HepG2 (cell line): ENCODE results near the gene RNASE9. TPM values are rescaled to one million over a fixed set of nuclear protein-coding genes. Genes with fewer than 3 reads are reported as not detected.

Experiments used
- ATAC-seq: fragments of 200-7000 bp; cut with Tn5 transposase; 3 replicates; pipeline ENCODE4 v1.9.1; 2020; ENCODE audit warnings: mild to moderate bottlenecking, moderate library complexity
- BruUV-seq: library from RNA; stranded (reverse); fragments of 400-500 nt; replicated peaks from 2 replicates; lab custom pipeline; 2021; lab: Mats Ljungman, UMichigan
- CTCF ChIA-PET: fragments of 300-600 bp; formaldehyde crosslinking; extraction: SDS; loops from one replicate; lab custom pipeline; 2021; ENCODE audit warnings: low total read pairs, inconsistent platforms, low intra/inter-chr PET ratio; lab: Yijun Ruan, JAX
- POLR2A ChIA-PET: fragments of 350-600 bp; sonication (Branson Sonifier 250); formaldehyde crosslinking; loops from one replicate; lab custom pipeline; 2020; ENCODE audit warnings: antibody characterized with exemption, inconsistent platforms; lab: Yijun Ruan, JAX
- DNase-seq: peaks from one replicate; pipeline ENCODE4 v3.0.0-alpha.2; 2015; ENCODE audit warnings: low spot score
- FAIRE-seq: peaks from 3 replicates; lab custom pipeline; 2011; peaks lifted over from hg19 to GRCh38; lab: Jason Lieb, UNC
- H2AFZ ChIP-seq: one replicate; pipeline ENCODE4 v1.6.1; 2011; ENCODE audit warnings: low read length, inconsistent platforms
- H3K27ac ChIP-seq: fragments of 300-600 bp; 3 replicates; pipeline ENCODE4 v1.8.0; 2011; ENCODE audit warnings: mixed run types, mild to moderate bottlenecking, mixed read lengths, low read length, inconsistent platforms; ENCODE audit not compliant: insufficient read depth; ENCODE audit errors: extremely low read length
- H3K27me3 ChIP-seq, 2 experiments: fragments of 200-600 bp in 1 of 2; 2 replicates in 1 of 2; 3 replicates in 1 of 2; pipeline versions ENCODE4 v1.6.0 to v1.8.0; 2011; ENCODE audit warnings: low read length in 2 of 2, mild to moderate bottlenecking in 2 of 2, moderate library complexity in 2 of 2, inconsistent platforms in 1 of 2; ENCODE audit not compliant: insufficient read depth in 2 of 2, control insufficient read depth in 1 of 2
- H3K36me3 ChIP-seq, 2 experiments: fragments of 200-600 bp in 1 of 2; replicated peaks in 1 of 2; 2 replicates in 1 of 2; 3 replicates in 1 of 2; pipeline versions ENCODE4 v1.5.1 to v1.8.0; 2011; ENCODE audit warnings: low read length in 2 of 2, inconsistent platforms in 1 of 2; ENCODE audit not compliant: insufficient read depth in 2 of 2, control insufficient read depth in 1 of 2
- H3K4me1 ChIP-seq: 2 replicates; pipeline ENCODE4 v1.5.1; 2012; ENCODE audit warnings: low read length, inconsistent platforms; ENCODE audit not compliant: insufficient read depth
- H3K4me2 ChIP-seq: 2 replicates; pipeline ENCODE4 v1.6.0; 2011; ENCODE audit warnings: low read depth, low read length, inconsistent platforms
- H3K4me3 ChIP-seq, 3 experiments: fragments of 200-600 bp in 1 of 3; sonication (generic), shearing (Covaris generic) in 1 of 3; replicated peaks in 1 of 3; 2 replicates each; pipeline ENCODE4 v1.5.1; 2011 to 2016; ENCODE audit warnings: low read length in 3 of 3, inconsistent platforms in 2 of 3, low read depth in 2 of 3, mild to moderate bottlenecking in 2 of 3, control low read depth in 1 of 3, mixed read lengths in 1 of 3; ENCODE audit not compliant: insufficient read depth in 1 of 3
- H3K79me2 ChIP-seq: one replicate; pipeline ENCODE4 v1.6.1; 2011; ENCODE audit warnings: low read length, inconsistent platforms; ENCODE audit not compliant: insufficient read depth
- H3K9ac ChIP-seq: 2 replicates; pipeline ENCODE4 v1.6.0; 2011; ENCODE audit warnings: mild to moderate bottlenecking, low read depth, low read length, inconsistent platforms; ENCODE audit not compliant: insufficient read depth
- H3K9me3 ChIP-seq: 2 replicates; pipeline ENCODE4 v1.5.1; 2012; ENCODE audit warnings: mild to moderate bottlenecking, low read length
- H4K20me1 ChIP-seq: 2 replicates; pipeline ENCODE4 v1.6.0; 2011; ENCODE audit warnings: inconsistent platforms, mild to moderate bottlenecking, low read length, moderate library complexity; ENCODE audit not compliant: insufficient read depth
- AHR ChIP-seq: IDR thresholded peaks from 2 replicates; pipeline ENCODE4 v1.6.1; 2018; ENCODE audit warnings: missing genetic modification reagents, missing compliant biosample characterization
- CENPBD1 ChIP-seq: sonication (generic); formaldehyde crosslinking; IDR thresholded peaks from 2 replicates; pipeline ENCODE4 v1.8.0; 2022; ENCODE audit warnings: missing genetic modification reagents, low read depth, mild to moderate bottlenecking, borderline replicate concordance
- CREBL2 ChIP-seq: sonication (generic); formaldehyde crosslinking; IDR thresholded peaks from 2 replicates; pipeline ENCODE4 v1.8.1; 2023; ENCODE audit warnings: missing genetic modification reagents, mild to moderate bottlenecking, borderline replicate concordance
- ESRRA ChIP-seq: sonication (generic); formaldehyde crosslinking; IDR thresholded peaks from 2 replicates; pipeline ENCODE4 v1.5.1; 2020; ENCODE audit warnings: mild to moderate bottlenecking, low read depth, missing genetic modification reagents
- KLF12 ChIP-seq: sonication (generic); formaldehyde crosslinking; IDR thresholded peaks from 2 replicates; pipeline ENCODE4 v1.4.0; 2020; ENCODE audit warnings: missing genetic modification reagents, borderline replicate concordance
- MTF1 ChIP-seq: sonication (generic); formaldehyde crosslinking; IDR thresholded peaks from 2 replicates; pipeline ENCODE4 v1.5.0; 2020; ENCODE audit warnings: missing genetic modification reagents
- RBM39 ChIP-seq: fragments of 200-400 bp; formaldehyde crosslinking; IDR thresholded peaks from one replicate; pipeline ENCODE4 v1.6.1; 2018; ENCODE audit warnings: antibody characterized with exemption, mild to moderate bottlenecking, low read depth, low read length; ENCODE audit not compliant: poor library complexity, severe bottlenecking
- SMAD3 ChIP-seq: sonication (generic); formaldehyde crosslinking; IDR thresholded peaks from 2 replicates; pipeline ENCODE4 v1.4.0; 2020; ENCODE audit warnings: missing genetic modification reagents
- YEATS2 ChIP-seq: sonication (generic); formaldehyde crosslinking; IDR thresholded peaks from 2 replicates; pipeline ENCODE4 v1.4.0; 2020; ENCODE audit warnings: missing genetic modification reagents, borderline replicate concordance
- ZFY ChIP-seq: sonication (generic); formaldehyde crosslinking; IDR thresholded peaks from 2 replicates; pipeline ENCODE4 v1.4.0; 2020; ENCODE audit warnings: missing genetic modification reagents
- ZMAT3 ChIP-seq: sonication (generic); formaldehyde crosslinking; conservative IDR thresholded peaks from 2 replicates; pipeline ENCODE4 v1.7.0; 2021; ENCODE audit warnings: missing genetic modification reagents
- ZMYM2 ChIP-seq: sonication (generic); formaldehyde crosslinking; IDR thresholded peaks from 2 replicates; pipeline ENCODE4 v1.8.0; 2022; ENCODE audit warnings: mild to moderate bottlenecking, missing genetic modification reagents
- ZNF12 ChIP-seq: sonication (generic); formaldehyde crosslinking; IDR thresholded peaks from 2 replicates; pipeline ENCODE4 v1.5.0; 2020; ENCODE audit warnings: missing genetic modification reagents
- ZNF460 ChIP-seq: sonication (generic); formaldehyde crosslinking; IDR thresholded peaks from 2 replicates; pipeline ENCODE4 v1.5.1; 2020; ENCODE audit warnings: missing genetic modification reagents, mild to moderate bottlenecking, borderline replicate concordance
- ZNF530 ChIP-seq: sonication (generic); formaldehyde crosslinking; IDR thresholded peaks from 2 replicates; pipeline ENCODE4 v1.5.0; 2020; ENCODE audit warnings: low read depth, mild to moderate bottlenecking, missing genetic modification reagents
- ZNF644 ChIP-seq: IDR thresholded peaks from 2 replicates; pipeline ENCODE4 v1.6.1; 2016; ENCODE audit warnings: low read depth
- ZNF691 ChIP-seq: sonication (generic); formaldehyde crosslinking; IDR thresholded peaks from 2 replicates; pipeline ENCODE4 v1.4.0; 2020; ENCODE audit warnings: missing genetic modification reagents, low read depth, mild to moderate bottlenecking, borderline replicate concordance
- ZNF777 ChIP-seq: sonication (generic); formaldehyde crosslinking; IDR thresholded peaks from 2 replicates; pipeline ENCODE4 v1.4.0; 2020; ENCODE audit warnings: missing genetic modification reagents
- WGBS: methylation state at CpG from one replicate; pipeline ENCODE4 v1.1.6; 2017; ENCODE audit warnings: low lambda C conversion rate; 5-methylcytosine and 5-hydroxymethylcytosine counted together
- in situ Hi-C: cut with HindIII; loops from 2 replicates; pipeline ENCODE4 v1.10.0; 2017; ENCODE audit warnings: low pct_unique_long_range_greater_than_20kb; ENCODE audit not compliant: extremely low pct_ligation_motif_present
- intact Hi-C: fragments of 100-400 bp; cut with micrococcal nuclease; formaldehyde crosslinking; loops from one replicate; pipeline ENCODE4 v1.10.0; 2022; ENCODE audit not compliant: unreplicated experiment
- polyA plus RNA-seq, 8 experiments: library from polyadenylated mRNA; depleted of rRNA in 3 of 8; stranded (reverse) in 7 of 8; unstranded in 1 of 8; fragments of >200 nt; fragmentation: Illumina TruSeq in 4 of 8; extraction: Trizol in 4 of 8; gene quantifications; 2 replicates each; pipeline versions ENCODE4 v1.2.1 to v1.2.3, GENCODE V29; 2011 to 2016; ENCODE audit warnings: low read depth in 4 of 8, missing spikeins in 1 of 8, mixed read lengths in 1 of 8; ENCODE audit not compliant: insufficient read depth in 1 of 8
- total RNA-seq, 5 experiments: library from RNA; depleted of rRNA; stranded (reverse); fragments of >200 nt; fragmentation: Illumina TruSeq; extraction: Trizol; gene quantifications; 2 replicates each; pipeline ENCODE4 v1.2.3, GENCODE V29; 2016; ENCODE audit warnings: low read depth in 1 of 5

The RNASE9 gene
- total and polyA plus RNA-seq, 2 of the 13 experiments (the other 11 are each of a cell fraction or from before 2014, with no cell fraction given) = not detected

GRCh38 chr14:20515846-20516245, 45.0 kb downstream of the RNASE9 start:
- no peak for DNase-seq
- in situ Hi-C loops = no loop called here
- TF ChIP-seq ZNF691 (CRISPR knock-in tag) (no peak), ZNF777 (CRISPR knock-in tag) (no peak), ZFY (CRISPR knock-in tag) (no peak), ZNF12 (CRISPR knock-in tag) (no peak), ZNF460 (CRISPR knock-in tag) (no peak), AHR (CRISPR knock-in tag) (no peak), CENPBD1 (CRISPR knock-in tag) (no peak), SMAD3 (CRISPR knock-in tag) (no peak), RBM39 (no peak), CREBL2 (CRISPR knock-in tag) (no peak), ESRRA (no peak), ZNF530 (CRISPR knock-in tag) (no peak), MTF1 (no peak), ZMYM2 (no peak), ZNF644 (CRISPR knock-in tag) (no peak), YEATS2 (CRISPR knock-in tag) (no peak), KLF12 (no peak), ZMAT3 (CRISPR knock-in tag) (no peak)
- H2AFZ ChIP-seq = no peak overlapping the region
- H4K20me1 ChIP-seq = no peaks in the 10 kb centered on the region
- H3K36me3 ChIP-seq = no peaks in the 10 kb centered on the region
- no peaks in the 10 kb centered on the region for H3K79me2 ChIP-seq
- no peaks in the 10 kb centered on the region for H3K4me1 ChIP-seq
- CTCF ChIA-PET = no interaction called here
- no peak overlapping the region for H3K9ac ChIP-seq
- H3K27ac ChIP-seq = no peak overlapping the region
- no peak for ATAC-seq
- BruUV-seq = no TSS peak
- 10% methylated on average over 4 of the region's 4 CpGs for WGBS
- no peak overlapping the region for H3K4me3 ChIP-seq
- H3K9me3 ChIP-seq = 0 out of 2 replicates have a peak, but pooled peaks cover 4% of the 10 kb centered on the region
- FAIRE-seq = no peak
- POLR2A ChIA-PET = interaction anchor here (0.6 kb wide), 1 partner anchor 19 kb away, joined by 4 read pairs; no protein-coding TSS in a partner anchor
- intact Hi-C loops = no loop called here
- H3K4me2 ChIP-seq = no peak overlapping the region
- peaks cover 0 to 9% of the 10 kb centered on the region in 2 experiments; a peak in 2 of 5 replicates for H3K27me3 ChIP-seq
